Heart left ventricle (tissue), 13 donors: ENCODE results near the gene PATZ1.

Experiments
- CTCF ChIP-seq, 12 donors: fragments of 200-600 bp; sonication (generic) in 4 of 12; IDR thresholded peaks; one replicate each; pipeline versions ENCODE4 v1.5.0 to v1.8.0; 2018 to 2022; ENCODE audit warnings: antibody characterized with exemption in 12 of 12, mild to moderate bottlenecking in 5 of 12
- POLR2A ChIP-seq, 2 donors: fragments of 450-650 bp; IDR thresholded peaks; one replicate each; pipeline ENCODE4 v1.6.1; 2017; ENCODE audit warnings: antibody characterized with exemption in 2 of 2, mild to moderate bottlenecking in 2 of 2, moderate library complexity in 2 of 2
- donor health status: ischemic (EF 13 %, LVEDD 7.1; RV severe dilation, severe dysfunction).
- donor health status: DM: no; HTN: yes; CAD: no.
- donor health status: DM: no; HTN: no; CAD: no.
- donor health status: ischemic (EF 25% LVEDD 6.9; RV normal size, moderate dysfunction).
- donor health status: ischemic (EF 25% LVEDD 5.7; RV mildly dilated, moderate dysfunction).
- donor health status: ischemic (EF 35%, LVEDD 5.7; RV mildly dilated, moderate dysfunction).
- donor health status: nonischemic (EF 11% LVEDD 7.7; RV severe dilation, severe dysfunction).
- donor health status: DM: yes; HTN: yes; CAD: no.
- donor health status: PGD.
- donor health status: ischemic (EF 29% LVEDD 5.4; RV normal size, mild dysfunction).
- donor health status: nonischemic (EF 23%, LVEDD 6.1; RV moderate dilation, normal function).

- TF ChIP-seq CTCF (IDR thresholded peaks at IDR 0.05) (no peak), POLR2A (IDR thresholded peaks at IDR 0.05) (no peak)
Measured at GRCh38 chr22:31344256-31344577, 1.9 kb downstream of the PATZ1 start.
